Epithelial cell of esophagus (primary cell): ENCODE results near the gene ZFP3.

Source experiments
- DNase-seq: peaks from one replicate; pipeline ENCODE4 v3.0.0; 2010; ENCODE audit warnings: low read depth
- H3K4me3 ChIP-seq: 2 replicates; pipeline ENCODE4 v1.5.1; 2011; ENCODE audit warnings: mild to moderate bottlenecking, low read length, control low read depth
- CTCF ChIP-seq: IDR thresholded peaks from 2 replicates; pipeline ENCODE4 v1.5.1; 2011; ENCODE audit warnings: low read depth, mild to moderate bottlenecking, low read length, control low read depth, inconsistent platforms; ENCODE audit not compliant: insufficient read depth; ENCODE audit errors: missing control alignments

The ZFP3 gene

GRCh38 chr17:5035315-5035714, 43.0 kb upstream of the ZFP3 start, which contains the start of gene SLC52A1:
SLC52A1 (minus strand) TSS chr17:5035426; CDS start chr17:5034606, 820 bp downstream.
- peak; percentile 43 for DNase-seq
- H3K4me3 ChIP-seq = peak within 1 kb of the TSS; percentile 38
- TF ChIP-seq CTCF = no peak

GRCh38 chr17:5042157-5043022, 35.9 kb upstream of the ZFP3 start:
- no peak overlapping the region for H3K4me3 ChIP-seq

GRCh38 chr17:5043524-5043923, 34.7 kb upstream of the ZFP3 start:
- DNase-seq = no peak

More at GRCh38 chr17:5042157-5043022, 35.9 kb upstream of the ZFP3 start:
- no peak for DNase-seq
- TF ChIP-seq CTCF = no peak

GRCh38 chr17:5044630-5045029, 33.6 kb upstream of the ZFP3 start:
- TF ChIP-seq CTCF = no peak
- no peak overlapping the region for H3K4me3 ChIP-seq
- DNase-seq = no peak

More at GRCh38 chr17:5043524-5043923, 34.7 kb upstream of the ZFP3 start:
- no peak for TF ChIP-seq CTCF
- no peak overlapping the region for H3K4me3 ChIP-seq

GRCh38 chr17:5045496-5045895, 32.8 kb upstream of the ZFP3 start:
- TF ChIP-seq CTCF = no peak
- no peak for DNase-seq

GRCh38 chr17:5047446-5047845, 30.8 kb upstream of the ZFP3 start:
- no peak for DNase-seq
- TF ChIP-seq CTCF = no peak
- H3K4me3 ChIP-seq = no peak overlapping the region

More at GRCh38 chr17:5045496-5045895, 32.8 kb upstream of the ZFP3 start:
- no peak overlapping the region for H3K4me3 ChIP-seq
